KOPT-K1 (cell line): ENCODE measurements around the gene SCN1B.
"Not testable (repeated sequence)": the region's sequence is repeated elsewhere in the genome, so short reads cannot be mapped to it uniquely, and the experiment has no call there.

Source experiments
- H3K27ac ChIP-seq: fragments of 200-600 bp; sonication (generic); 2 replicates; pipeline ENCODE4 v1.5.1; 2016; ENCODE audit warnings: antibody characterized with exemption, mild to moderate bottlenecking, low read depth, low read length; ENCODE audit not compliant: poor library complexity, severe bottlenecking
- H3K36me3 ChIP-seq: fragments of 200-600 bp; sonication (generic); 2 replicates; pipeline ENCODE4 v1.5.1; 2017; ENCODE audit warnings: antibody characterized with exemption, mild to moderate bottlenecking, low read length, moderate library complexity; ENCODE audit not compliant: insufficient read depth
- H3K9me3 ChIP-seq: fragments of 200-600 bp; sonication (generic); 2 replicates; pipeline ENCODE4 v1.5.1; 2017; ENCODE audit warnings: antibody characterized with exemption, low read length, mild to moderate bottlenecking; ENCODE audit not compliant: insufficient read depth, poor library complexity, severe bottlenecking

The SCN1B gene

GRCh38 chr19:35046461-35046860 lies 16.2 kb downstream of the SCN1B start:
- Histone ChIP-seq H3K36me3 (no peaks in the 10 kb centered on the region), H3K27ac (no peak overlapping the region), H3K9me3 (no peaks in the 10 kb centered on the region)

- no peaks in the 10 kb centered on the region for H3K9me3 ChIP-seq
- H3K36me3 ChIP-seq = no peaks in the 10 kb centered on the region
- no peak overlapping the region for H3K27ac ChIP-seq
These were observed 18.7 kb downstream of the SCN1B start for GRCh38 chr19:35048911-35049411.

- Histone ChIP-seq H3K27ac (no peak overlapping the region), H3K9me3 (no peaks in the 10 kb centered on the region), H3K36me3 (no peaks in the 10 kb centered on the region)
These were observed 19.2 kb downstream of the SCN1B start for GRCh38 chr19:35049456-35049855.

GRCh38 chr19:35050662-35051061 lies 20.4 kb downstream of the SCN1B start:
- not testable (repeated sequence) for H3K9me3 ChIP-seq, H3K36me3 ChIP-seq, H3K27ac ChIP-seq

- not testable (repeated sequence) for H3K36me3 ChIP-seq
These were observed 21.0 kb downstream of the SCN1B start for GRCh38 chr19:35051268-35051667.

GRCh38 chr19:35051796-35052195 lies 21.5 kb downstream of the SCN1B start:
- no peaks in the 10 kb centered on the region for H3K36me3 ChIP-seq
- H3K27ac ChIP-seq = no peak overlapping the region
- no peaks in the 10 kb centered on the region for H3K9me3 ChIP-seq

More at GRCh38 chr19:35051268-35051667, 21.0 kb downstream of the SCN1B start:
- not testable (repeated sequence) for H3K27ac ChIP-seq, H3K9me3 ChIP-seq

GRCh38 chr19:35052599-35053190 lies 22.4 kb downstream of the SCN1B start:
- H3K9me3 ChIP-seq = no peaks in the 10 kb centered on the region
- H3K27ac ChIP-seq = no peak overlapping the region
- H3K36me3 ChIP-seq = no peaks in the 10 kb centered on the region

- Histone ChIP-seq H3K36me3 (no peaks in the 10 kb centered on the region), H3K27ac (no peak overlapping the region), H3K9me3 (no peaks in the 10 kb centered on the region)
These were observed 23.5 kb downstream of the SCN1B start for GRCh38 chr19:35053667-35054293.

- Histone ChIP-seq H3K36me3 (no peaks in the 10 kb centered on the region), H3K27ac (no peak overlapping the region), H3K9me3 (no peaks in the 10 kb centered on the region)
These were observed 24.4 kb downstream of the SCN1B start for GRCh38 chr19:35054626-35055025.

- no peaks in the 10 kb centered on the region for H3K36me3 ChIP-seq
- H3K9me3 ChIP-seq = no peaks in the 10 kb centered on the region
- H3K27ac ChIP-seq = no peak overlapping the region
These were observed 25.5 kb downstream of the SCN1B start for GRCh38 chr19:35055715-35056179.

- H3K9me3 ChIP-seq = no peaks in the 10 kb centered on the region
- H3K27ac ChIP-seq = no peak overlapping the region
- no peaks in the 10 kb centered on the region for H3K36me3 ChIP-seq
These were observed 26.3 kb downstream of the SCN1B start for GRCh38 chr19:35056513-35057063.

- Histone ChIP-seq H3K36me3 (no peaks in the 10 kb centered on the region), H3K9me3 (no peaks in the 10 kb centered on the region), H3K27ac (no peak overlapping the region)
These were observed 28.1 kb downstream of the SCN1B start for GRCh38 chr19:35058370-35058769.

GRCh38 chr19:35059006-35059798 lies 28.9 kb downstream of the SCN1B start:
- Histone ChIP-seq H3K9me3 (no peaks in the 10 kb centered on the region), H3K27ac (no peak overlapping the region), H3K36me3 (no peaks in the 10 kb centered on the region)

- no peak overlapping the region for H3K27ac ChIP-seq
These were observed 29.5 kb downstream of the SCN1B start for GRCh38 chr19:35059799-35060091.

GRCh38 chr19:35060160-35060855 lies 30.0 kb downstream of the SCN1B start:
- H3K9me3 ChIP-seq = no peaks in the 10 kb centered on the region

More at GRCh38 chr19:35059799-35060091, 29.5 kb downstream of the SCN1B start:
- Histone ChIP-seq H3K36me3 (no peaks in the 10 kb centered on the region), H3K9me3 (no peaks in the 10 kb centered on the region)

More at GRCh38 chr19:35060160-35060855, 30.0 kb downstream of the SCN1B start:
- Histone ChIP-seq H3K27ac (no peak overlapping the region), H3K36me3 (no peaks in the 10 kb centered on the region)
